ENCODE measurements around the gene GRIN3A. TPM values are rescaled to one million over a fixed set of nuclear protein-coding genes. Genes with fewer than 3 reads are reported as not detected.

GRIN3A gene
- total RNA-seq, 2 donors from 2014 or later = not detected

DNA sequence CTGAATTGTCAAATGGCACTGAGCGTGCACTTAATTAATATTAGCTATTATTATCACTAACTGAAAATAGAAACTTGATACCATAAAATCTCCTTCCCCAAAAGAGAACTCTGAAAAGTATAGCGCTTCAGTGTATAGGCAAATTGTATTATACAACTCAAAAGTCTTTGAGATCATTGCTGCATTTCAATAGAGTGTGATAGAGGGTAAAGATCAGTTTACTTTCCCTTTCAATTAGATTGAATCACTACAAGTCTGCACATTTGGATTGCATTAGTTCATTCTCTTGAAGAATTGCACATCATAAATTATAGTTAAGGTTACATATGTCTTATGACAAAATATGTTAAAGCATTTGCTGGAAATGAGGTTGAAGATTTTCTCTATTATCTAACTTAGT is 13.4 kb upstream of the GRIN3A start:
- no peak for TF ChIP-seq CTCF (conservative IDR thresholded peaks at IDR 0.05)
- Histone ChIP-seq H3K4me1 (ENCODE audit: control insufficient read depth, insufficient read depth, low read length) (no peaks in the 10 kb centered on the region), H3K9me3 (ENCODE audit: control insufficient read depth, low read length) (peaks cover 12% of the 10 kb centered on the region), H3K27ac (ENCODE audit: low read depth, low read length) (no peak overlapping the region), H3K4me3 (ENCODE audit: low read length) (no peak overlapping the region), H3K27me3 (ENCODE audit: control insufficient read depth, insufficient read depth, low read length, poor library complexity, severe bottlenecking) (no peaks in the 10 kb centered on the region), H3K9ac (ENCODE audit: extremely low read depth, low read length, poor library complexity, severe bottlenecking) (no peak overlapping the region), H3K36me3 (ENCODE audit: control insufficient read depth, insufficient read depth, low read length) (no peaks in the 10 kb centered on the region)
- Mint-ChIP-seq H3K9me3 (no peaks in the 10 kb centered on the region), H3K27ac (no peak overlapping the region), H3K36me3 (ENCODE audit: low read depth) (no peaks in the 10 kb centered on the region), H3K4me3 (no peak overlapping the region), H3K4me1 (no peaks in the 10 kb centered on the region), H3K27me3 (ENCODE audit: insufficient read depth) (no peaks in the 10 kb centered on the region)
- no peak for DNase-seq
- 86% methylated on average over 2 of the region's 2 CpGs; no CpG with 5 or more reads in 1 of the 2 experiments for WGBS, 2 experiments (ENCODE audit: insufficient coverage in 1 of 2, insufficient read length in 1 of 2)

- Mint-ChIP-seq H3K27ac (no peak overlapping the region), H3K27me3 (ENCODE audit: insufficient read depth) (peaks cover 67% of the 10 kb centered on the region), H3K9me3 (no peaks in the 10 kb centered on the region), H3K4me1 (peaks cover 11% of the 10 kb centered on the region), H3K4me3 (no peak overlapping the region), H3K36me3 (ENCODE audit: low read depth) (no peaks in the 10 kb centered on the region)
- no peak overlapping the region for H3K4me3 ChIP-seq (ENCODE audit: low read length)
- H3K27ac ChIP-seq (ENCODE audit: low read depth, low read length) = no peak overlapping the region
- 45% methylated on average over 2 of the region's 2 CpGs; no CpG with 5 or more reads in 1 of the 2 experiments for WGBS, 2 experiments (ENCODE audit: insufficient coverage in 1 of 2, insufficient read length in 1 of 2)
- peaks cover 18% of the 10 kb centered on the region for H3K9me3 ChIP-seq (ENCODE audit: control insufficient read depth, low read length)
- H3K27me3 ChIP-seq (ENCODE audit: control insufficient read depth, insufficient read depth, low read length, poor library complexity, severe bottlenecking) = peaks cover 61% of the 10 kb centered on the region
- H3K36me3 ChIP-seq (ENCODE audit: control insufficient read depth, insufficient read depth, low read length) = no peaks in the 10 kb centered on the region
- H3K9ac ChIP-seq (ENCODE audit: extremely low read depth, low read length, poor library complexity, severe bottlenecking) = no peak overlapping the region
- no peak for TF ChIP-seq CTCF (conservative IDR thresholded peaks at IDR 0.05)
- no peaks in the 10 kb centered on the region for H3K4me1 ChIP-seq (ENCODE audit: control insufficient read depth, insufficient read depth, low read length)
- no peak for DNase-seq
These were observed 864 bp upstream of the GRIN3A start for GRCh38 chr9:101739311-101739710.

GRCh38 chr9:101737705-101738565 is 512 bp downstream of the GRIN3A start:
- WGBS, 2 experiments (ENCODE audit: insufficient coverage in 1 of 2, insufficient read length in 1 of 2) = 36 to 39% methylated on average over 45 to 78 of the region's 78 CpGs
- Mint-ChIP-seq H3K36me3 (ENCODE audit: low read depth) (no peaks in the 10 kb centered on the region), H3K4me1 (peaks cover 11% of the 10 kb centered on the region), H3K4me3 (peak overlapping the region; percentile 56), H3K27me3 (ENCODE audit: insufficient read depth) (peaks cover 67% of the 10 kb centered on the region), H3K9me3 (no peaks in the 10 kb centered on the region), H3K27ac (no peak overlapping the region)
- Histone ChIP-seq H3K4me3 (ENCODE audit: low read length) (peak overlapping the region; percentile 75), H3K9ac (ENCODE audit: extremely low read depth, low read length, poor library complexity, severe bottlenecking) (no peak overlapping the region), H3K9me3 (ENCODE audit: control insufficient read depth, low read length) (peaks cover 16% of the 10 kb centered on the region), H3K36me3 (ENCODE audit: control insufficient read depth, insufficient read depth, low read length) (no peaks in the 10 kb centered on the region), H3K4me1 (ENCODE audit: control insufficient read depth, insufficient read depth, low read length) (no peaks in the 10 kb centered on the region), H3K27me3 (ENCODE audit: control insufficient read depth, insufficient read depth, low read length, poor library complexity, severe bottlenecking) (peaks cover 63% of the 10 kb centered on the region), H3K27ac (ENCODE audit: low read depth, low read length) (no peak overlapping the region)
- TF ChIP-seq CTCF (conservative IDR thresholded peaks at IDR 0.05) = peak; percentile 29
- peak; percentile 84 for DNase-seq
